Measurements from ENCODE around the gene EFCAB6.

The EFCAB6 gene, protein sequence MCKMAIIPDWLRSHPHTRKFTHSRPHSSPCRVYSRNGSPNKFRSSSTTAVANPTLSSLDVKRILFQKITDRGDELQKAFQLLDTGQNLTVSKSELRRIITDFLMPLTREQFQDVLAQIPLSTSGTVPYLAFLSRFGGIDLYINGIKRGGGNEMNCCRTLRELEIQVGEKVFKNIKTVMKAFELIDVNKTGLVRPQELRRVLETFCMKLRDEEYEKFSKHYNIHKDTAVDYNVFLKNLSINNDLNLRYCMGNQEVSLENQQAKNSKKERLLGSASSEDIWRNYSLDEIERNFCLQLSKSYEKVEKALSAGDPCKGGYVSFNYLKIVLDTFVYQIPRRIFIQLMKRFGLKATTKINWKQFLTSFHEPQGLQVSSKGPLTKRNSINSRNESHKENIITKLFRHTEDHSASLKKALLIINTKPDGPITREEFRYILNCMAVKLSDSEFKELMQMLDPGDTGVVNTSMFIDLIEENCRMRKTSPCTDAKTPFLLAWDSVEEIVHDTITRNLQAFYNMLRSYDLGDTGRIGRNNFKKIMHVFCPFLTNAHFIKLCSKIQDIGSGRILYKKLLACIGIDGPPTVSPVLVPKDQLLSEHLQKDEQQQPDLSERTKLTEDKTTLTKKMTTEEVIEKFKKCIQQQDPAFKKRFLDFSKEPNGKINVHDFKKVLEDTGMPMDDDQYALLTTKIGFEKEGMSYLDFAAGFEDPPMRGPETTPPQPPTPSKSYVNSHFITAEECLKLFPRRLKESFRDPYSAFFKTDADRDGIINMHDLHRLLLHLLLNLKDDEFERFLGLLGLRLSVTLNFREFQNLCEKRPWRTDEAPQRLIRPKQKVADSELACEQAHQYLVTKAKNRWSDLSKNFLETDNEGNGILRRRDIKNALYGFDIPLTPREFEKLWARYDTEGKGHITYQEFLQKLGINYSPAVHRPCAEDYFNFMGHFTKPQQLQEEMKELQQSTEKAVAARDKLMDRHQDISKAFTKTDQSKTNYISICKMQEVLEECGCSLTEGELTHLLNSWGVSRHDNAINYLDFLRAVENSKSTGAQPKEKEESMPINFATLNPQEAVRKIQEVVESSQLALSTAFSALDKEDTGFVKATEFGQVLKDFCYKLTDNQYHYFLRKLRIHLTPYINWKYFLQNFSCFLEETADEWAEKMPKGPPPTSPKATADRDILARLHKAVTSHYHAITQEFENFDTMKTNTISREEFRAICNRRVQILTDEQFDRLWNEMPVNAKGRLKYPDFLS (N-terminal part only)

DNA sequence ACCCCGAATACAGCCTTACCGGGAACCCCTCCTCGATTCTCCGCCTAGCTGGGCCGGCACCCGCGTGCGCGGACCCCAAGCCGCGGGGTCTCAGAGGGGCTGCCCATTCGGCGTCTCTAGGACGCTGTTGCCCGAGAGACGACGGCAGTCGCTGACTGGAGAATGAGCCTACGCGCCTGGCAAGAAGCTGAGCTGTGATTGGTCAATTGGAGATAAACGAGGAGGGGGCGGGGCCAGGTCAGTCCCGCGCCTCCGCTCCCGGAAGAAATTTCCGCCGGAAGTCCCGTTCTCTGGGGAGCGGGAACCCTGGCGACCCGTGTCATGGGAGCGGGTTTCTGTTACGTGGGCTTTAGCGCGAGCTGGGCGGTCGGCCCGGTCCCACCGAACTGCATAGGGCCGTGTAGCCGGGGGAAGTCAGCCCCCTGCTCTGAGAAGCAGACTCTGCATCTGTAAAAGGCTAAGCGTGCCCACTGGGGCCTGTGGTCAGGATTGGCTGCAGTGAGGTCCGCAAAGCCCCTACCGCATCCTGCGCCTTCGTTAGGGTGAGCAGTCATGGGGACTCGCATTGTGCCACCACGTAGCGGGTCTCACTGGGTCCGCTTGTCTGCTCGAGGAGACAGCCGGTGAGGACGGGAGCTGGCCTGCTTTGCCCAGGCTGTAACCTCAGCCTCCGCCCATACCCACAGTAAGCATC lies at the start of gene EFCAB6:
Gene EFCAB6 (minus strand): TSS at position 157 of the 694 bp plus-strand sequence. CDS start 29,987 bp downstream, outside the sequence.
- Histone ChIP-seq H3K36me3 (ENCODE audit: insufficient read depth, low read depth, low read length) (no peaks in the 10 kb centered on the region), H3K27me3 (ENCODE audit: insufficient read depth, low read length) (no peaks in the 10 kb centered on the region), H3K4me1 (ENCODE audit: insufficient read depth, low read length) (no peaks in the 10 kb centered on the region), H3K9me3 (ENCODE audit: insufficient read depth, low read depth, low read length) (no peaks in the 10 kb centered on the region), H3K9ac (ENCODE audit: low read depth, low read length) (peak within 1 kb of the TSS; percentile 94), H3K4me3 (ENCODE audit: low read length) (peak within 1 kb of the TSS; percentile 91), H3K27ac (ENCODE audit: low read length) (peak within 1 kb of the TSS; percentile 81)

DNA sequence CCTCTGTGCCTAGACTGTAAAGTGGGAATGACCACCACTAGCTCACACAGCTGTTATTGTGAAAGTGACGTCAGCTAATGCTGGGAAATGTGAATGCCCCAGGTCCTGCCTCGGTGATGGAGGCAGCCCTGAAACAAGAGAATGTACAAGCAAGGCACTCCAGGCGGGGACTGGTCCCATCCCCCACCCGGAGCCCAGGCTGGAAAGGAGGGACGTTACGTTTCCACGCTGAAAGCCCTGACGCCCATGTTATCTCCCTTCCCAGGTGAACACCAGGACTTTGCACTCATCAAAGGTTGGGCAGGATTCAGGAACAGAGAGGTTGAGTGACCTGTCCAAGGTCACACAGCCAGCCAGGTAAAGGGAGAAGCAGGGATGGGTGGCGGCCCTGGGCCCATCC lies 49.4 kb upstream of the EFCAB6 start:
- Histone ChIP-seq H3K36me3 (ENCODE audit: insufficient read depth, low read depth, low read length) (no peaks in the 10 kb centered on the region), H3K9me3 (ENCODE audit: insufficient read depth, low read depth, low read length) (peaks cover 5% of the 10 kb centered on the region), H3K27me3 (ENCODE audit: insufficient read depth, low read length) (peaks cover 12% of the 10 kb centered on the region; the same call in 1 of the 2 replicates), H3K9ac (ENCODE audit: low read depth, low read length) (peak overlapping the region; percentile 5; the same call in 1 of the 2 replicates), H3K4me1 (ENCODE audit: insufficient read depth, low read length) (peaks cover 18% of the 10 kb centered on the region), H3K4me3 (ENCODE audit: low read length) (peak overlapping the region; percentile 69), H3K27ac (ENCODE audit: low read length) (no peak overlapping the region)

DNA sequence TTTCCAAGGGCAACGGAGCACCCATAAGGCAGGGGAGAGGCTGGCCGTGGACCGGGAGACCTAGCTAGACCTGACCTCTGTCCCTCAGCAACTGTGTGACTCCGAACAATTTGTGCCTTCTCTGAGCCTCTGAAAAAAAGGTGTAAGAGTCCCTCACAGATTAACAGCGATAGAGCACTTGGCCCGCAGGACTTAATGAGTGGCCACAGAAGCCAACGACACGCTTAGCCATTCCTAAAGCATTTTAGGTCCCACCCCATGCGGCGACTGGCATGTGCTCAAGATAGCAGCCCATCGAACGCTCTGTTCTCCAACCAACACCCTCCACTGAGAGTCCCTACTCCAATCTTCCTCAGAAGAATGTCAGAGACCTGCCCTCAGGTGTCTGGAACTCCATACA lies 48.7 kb upstream of the EFCAB6 start:
- H3K36me3 ChIP-seq (ENCODE audit: insufficient read depth, low read depth, low read length), result no peaks in the 10 kb centered on the region
- H3K27me3 ChIP-seq (ENCODE audit: insufficient read depth, low read length), result peaks cover 12% of the 10 kb centered on the region; the same call in 1 of the 2 replicates
- peak overlapping the region; percentile 69; the same call in 1 of the 2 replicates for H3K4me3 ChIP-seq (ENCODE audit: low read length)
- H3K4me1 ChIP-seq (ENCODE audit: insufficient read depth, low read length), result peaks cover 18% of the 10 kb centered on the region
- no peak overlapping the region for H3K9ac ChIP-seq (ENCODE audit: low read depth, low read length)
- no peak overlapping the region for H3K27ac ChIP-seq (ENCODE audit: low read length)
- H3K9me3 ChIP-seq (ENCODE audit: insufficient read depth, low read depth, low read length), result peaks cover 5% of the 10 kb centered on the region

DNA sequence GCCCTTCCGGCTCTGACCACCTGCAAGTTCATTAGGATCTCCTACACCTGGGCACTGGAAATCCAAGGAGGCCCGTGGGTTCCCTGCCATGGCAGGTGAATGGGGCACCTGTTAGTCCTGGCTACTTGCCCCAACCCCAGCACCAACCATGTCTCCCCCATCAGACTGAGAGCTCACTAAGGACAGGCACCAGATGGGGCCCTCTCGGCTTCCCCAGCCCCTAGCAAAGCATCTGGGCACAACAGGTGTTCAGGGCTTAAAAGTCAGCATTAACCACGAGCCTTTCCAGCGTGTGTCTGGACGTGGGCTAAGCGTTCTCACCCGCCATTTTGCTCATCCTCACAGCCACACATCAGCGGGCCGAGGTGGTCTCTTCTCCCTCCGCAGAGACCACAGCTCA lies 48.0 kb upstream of the EFCAB6 start:
- peaks cover 12% of the 10 kb centered on the region; the same call in 1 of the 2 replicates for H3K27me3 ChIP-seq (ENCODE audit: insufficient read depth, low read length)
- H3K36me3 ChIP-seq (ENCODE audit: insufficient read depth, low read depth, low read length), result no peaks in the 10 kb centered on the region

DNA sequence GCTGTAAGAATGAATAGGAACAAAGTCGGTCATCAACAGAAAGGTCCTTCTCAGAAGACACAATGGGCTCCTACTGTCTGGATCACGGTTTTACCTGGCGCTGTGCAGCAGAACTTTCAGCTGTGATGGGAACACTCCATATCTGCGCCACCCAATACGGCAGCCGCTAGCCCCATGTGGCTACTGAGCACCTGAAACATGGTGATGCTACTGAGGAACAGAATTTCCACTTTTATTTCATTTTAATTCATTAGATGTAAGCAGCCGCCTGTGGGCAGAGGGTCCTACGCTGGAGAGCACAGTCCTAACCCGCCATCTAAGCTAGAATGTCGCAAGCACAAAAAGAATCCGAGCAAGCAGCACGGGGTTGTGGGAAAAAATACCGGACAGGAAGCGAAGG lies 47.5 kb upstream of the EFCAB6 start:
- H3K9ac ChIP-seq (ENCODE audit: low read depth, low read length), result no peak overlapping the region
- H3K27me3 ChIP-seq (ENCODE audit: insufficient read depth, low read length), result peaks cover 12% of the 10 kb centered on the region; the same call in 1 of the 2 replicates
- H3K36me3 ChIP-seq (ENCODE audit: insufficient read depth, low read depth, low read length), result no peaks in the 10 kb centered on the region
- peaks cover 18% of the 10 kb centered on the region for H3K4me1 ChIP-seq (ENCODE audit: insufficient read depth, low read length)
- H3K9me3 ChIP-seq (ENCODE audit: insufficient read depth, low read depth, low read length), result peaks cover 5% of the 10 kb centered on the region
- no peak overlapping the region for H3K4me3 ChIP-seq (ENCODE audit: low read length)
- H3K27ac ChIP-seq (ENCODE audit: low read length), result no peak overlapping the region

More for the DNA sequence above, 48.0 kb upstream of the EFCAB6 start:
- H3K4me1 ChIP-seq (ENCODE audit: insufficient read depth, low read length), result peaks cover 18% of the 10 kb centered on the region
- peaks cover 5% of the 10 kb centered on the region for H3K9me3 ChIP-seq (ENCODE audit: insufficient read depth, low read depth, low read length)
- no peak overlapping the region for H3K4me3 ChIP-seq (ENCODE audit: low read length)
- H3K9ac ChIP-seq (ENCODE audit: low read depth, low read length), result no peak overlapping the region
- H3K27ac ChIP-seq (ENCODE audit: low read length), result no peak overlapping the region

DNA sequence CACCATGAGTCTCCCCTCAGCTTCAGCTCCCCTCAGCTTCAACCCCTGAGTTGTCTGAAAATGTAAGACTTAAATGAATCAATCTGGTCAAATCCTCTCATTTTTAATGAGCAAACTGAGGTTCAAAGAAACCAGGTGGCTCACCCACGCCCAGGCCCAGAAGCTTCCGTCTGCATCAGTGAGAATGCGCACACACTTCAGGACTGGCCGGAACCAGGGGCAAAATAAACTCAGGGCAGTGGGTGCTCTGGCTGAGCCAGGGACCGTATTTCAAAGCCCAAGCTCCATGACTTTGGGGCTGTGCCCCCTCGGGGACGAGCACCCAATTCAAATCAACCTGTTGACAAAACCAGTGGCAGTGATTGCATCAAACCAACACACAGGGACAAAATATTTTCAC lies 47.1 kb upstream of the EFCAB6 start:
- H3K36me3 ChIP-seq (ENCODE audit: insufficient read depth, low read depth, low read length), result no peaks in the 10 kb centered on the region
- H3K4me3 ChIP-seq (ENCODE audit: low read length), result no peak overlapping the region
- H3K9me3 ChIP-seq (ENCODE audit: insufficient read depth, low read depth, low read length), result peaks cover 5% of the 10 kb centered on the region
- H3K9ac ChIP-seq (ENCODE audit: low read depth, low read length), result peak overlapping the region; percentile 37; the same call in 1 of the 2 replicates
- no peak overlapping the region for H3K27ac ChIP-seq (ENCODE audit: low read length)
- peaks cover 18% of the 10 kb centered on the region for H3K4me1 ChIP-seq (ENCODE audit: insufficient read depth, low read length)
- H3K27me3 ChIP-seq (ENCODE audit: insufficient read depth, low read length), result peaks cover 12% of the 10 kb centered on the region; the same call in 1 of the 2 replicates

DNA sequence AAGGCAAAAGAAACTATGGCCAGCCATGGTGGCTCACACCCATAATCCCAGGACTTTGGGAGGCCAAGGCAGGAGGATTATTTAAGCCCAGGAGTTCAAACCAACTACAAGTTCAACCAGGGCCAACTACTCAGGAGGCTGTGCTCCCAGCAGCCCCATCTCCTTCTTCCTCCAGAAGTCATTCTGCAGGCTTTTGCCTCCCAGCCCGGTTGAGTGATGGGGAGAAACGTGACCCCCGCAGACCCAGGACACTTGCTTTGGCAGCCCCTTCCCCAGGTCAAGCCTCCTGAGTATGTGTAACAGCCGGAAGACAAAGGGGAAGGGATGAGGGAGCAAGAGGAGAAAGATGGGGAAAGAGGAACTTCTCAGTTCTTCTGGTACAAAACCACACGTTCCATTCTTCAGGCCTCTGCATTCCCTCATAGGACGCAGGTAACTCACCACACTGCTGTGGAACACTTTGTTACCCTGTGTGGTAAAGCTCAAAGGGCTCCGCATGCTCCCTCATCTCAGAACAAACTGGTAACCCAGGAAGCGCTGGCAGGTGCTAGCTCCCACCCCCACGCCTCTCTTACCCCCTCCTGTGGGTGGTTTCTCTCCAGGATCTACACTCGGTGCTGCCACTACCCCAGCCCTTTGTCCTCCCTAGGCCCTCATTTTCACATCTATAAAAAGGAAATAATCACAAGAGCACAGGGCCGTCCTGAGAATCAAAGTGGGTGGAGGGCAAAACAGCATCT lies 46.2 kb upstream of the EFCAB6 start:
- H3K36me3 ChIP-seq (ENCODE audit: insufficient read depth, low read depth, low read length), result no peaks in the 10 kb centered on the region
- H3K27me3 ChIP-seq (ENCODE audit: insufficient read depth, low read length), result peaks cover 4% of the 10 kb centered on the region; the same call in 1 of the 2 replicates
- H3K4me1 ChIP-seq (ENCODE audit: insufficient read depth, low read length), result peaks cover 18% of the 10 kb centered on the region
- H3K27ac ChIP-seq (ENCODE audit: low read length), result no peak overlapping the region
- H3K9me3 ChIP-seq (ENCODE audit: insufficient read depth, low read depth, low read length), result peaks cover 5% of the 10 kb centered on the region
- H3K9ac ChIP-seq (ENCODE audit: low read depth, low read length), result peak overlapping the region; percentile 37; the same call in 1 of the 2 replicates
- H3K4me3 ChIP-seq (ENCODE audit: low read length), result no peak overlapping the region

DNA sequence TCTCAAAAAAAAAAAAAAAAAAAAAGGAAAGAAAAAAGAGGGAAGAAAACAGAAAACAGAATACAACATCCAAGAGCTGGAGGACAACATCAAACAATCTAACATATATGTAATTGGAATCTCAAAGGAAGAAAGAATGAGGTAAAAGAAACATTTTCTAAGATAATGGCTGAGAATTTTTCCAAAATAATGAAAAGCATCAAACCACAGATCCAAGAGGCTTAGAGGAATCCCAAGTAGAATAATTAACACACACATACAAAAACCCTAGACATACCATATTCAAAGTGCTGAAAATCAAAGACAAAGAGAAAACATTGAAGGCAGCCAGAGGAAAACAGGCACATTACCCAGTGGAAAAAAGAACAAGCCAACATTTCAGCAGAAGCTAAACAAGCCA lies 45.3 kb upstream of the EFCAB6 start:
- Histone ChIP-seq H3K4me1 (ENCODE audit: insufficient read depth, low read length) (peaks cover 18% of the 10 kb centered on the region), H3K27ac (ENCODE audit: low read length) (no peak overlapping the region), H3K27me3 (ENCODE audit: insufficient read depth, low read length) (no peaks in the 10 kb centered on the region; the same call in 1 of the 2 replicates), H3K9ac (ENCODE audit: low read depth, low read length) (no peak overlapping the region), H3K4me3 (ENCODE audit: low read length) (no peak overlapping the region), H3K36me3 (ENCODE audit: insufficient read depth, low read depth, low read length) (no peaks in the 10 kb centered on the region), H3K9me3 (ENCODE audit: insufficient read depth, low read depth, low read length) (peaks cover 5% of the 10 kb centered on the region)

DNA sequence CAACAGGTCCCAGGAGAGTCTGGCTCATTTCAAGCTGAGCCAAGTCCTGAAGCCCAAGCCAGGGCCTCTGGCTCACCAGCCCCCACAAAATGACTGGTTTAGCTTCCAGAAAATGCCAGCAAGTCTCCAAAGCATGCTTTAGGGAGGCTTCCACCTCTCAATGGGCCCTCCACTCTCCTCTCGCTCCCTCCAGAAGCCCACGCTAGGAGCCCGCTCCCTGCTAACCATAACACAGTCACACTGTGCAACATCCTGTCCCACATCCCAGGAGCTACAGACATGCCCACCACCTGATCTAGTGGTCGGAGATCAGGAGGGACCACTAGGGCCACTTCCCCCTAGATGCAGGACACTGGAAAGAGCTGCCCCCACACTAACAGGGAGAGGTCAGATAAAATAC lies 43.3 kb upstream of the EFCAB6 start:
- H3K27ac ChIP-seq (ENCODE audit: low read length), result no peak overlapping the region
- H3K27me3 ChIP-seq (ENCODE audit: insufficient read depth, low read length), result no peaks in the 10 kb centered on the region
- no peak overlapping the region for H3K9ac ChIP-seq (ENCODE audit: low read depth, low read length)
- H3K9me3 ChIP-seq (ENCODE audit: insufficient read depth, low read depth, low read length), result peaks cover 5% of the 10 kb centered on the region
- no peaks in the 10 kb centered on the region for H3K36me3 ChIP-seq (ENCODE audit: insufficient read depth, low read depth, low read length)
- peaks cover 12% of the 10 kb centered on the region; the same call in 1 of the 2 replicates for H3K4me1 ChIP-seq (ENCODE audit: insufficient read depth, low read length)
- H3K4me3 ChIP-seq (ENCODE audit: low read length), result no peak overlapping the region

DNA sequence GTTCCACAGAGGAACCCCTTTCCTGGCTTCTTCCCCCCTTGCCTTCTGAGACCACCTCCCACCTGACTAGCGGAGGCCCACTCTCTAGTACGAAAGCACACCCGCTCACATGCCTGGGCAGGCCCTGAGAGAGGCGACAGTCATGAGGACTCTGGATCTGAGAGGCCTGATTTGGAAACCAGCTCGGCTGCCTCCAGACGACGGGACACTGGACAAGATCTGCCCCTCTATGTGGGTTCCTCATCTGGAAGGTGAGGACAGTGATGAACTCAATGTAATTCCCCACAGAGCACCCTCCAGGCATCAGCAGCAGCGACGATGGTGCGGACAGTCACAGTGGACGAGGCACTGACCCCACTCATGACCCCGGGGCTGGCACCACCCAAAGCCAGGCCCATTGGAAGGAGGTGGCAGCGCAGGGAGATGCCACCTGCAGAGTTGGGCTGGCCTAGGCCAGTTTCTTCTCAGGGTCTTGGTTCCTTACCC lies 42.7 kb upstream of the EFCAB6 start:
- Histone ChIP-seq H3K9me3 (ENCODE audit: insufficient read depth, low read depth, low read length) (peaks cover 5% of the 10 kb centered on the region), H3K9ac (ENCODE audit: low read depth, low read length) (no peak overlapping the region), H3K36me3 (ENCODE audit: insufficient read depth, low read depth, low read length) (no peaks in the 10 kb centered on the region), H3K4me1 (ENCODE audit: insufficient read depth, low read length) (peaks cover 12% of the 10 kb centered on the region; the same call in 1 of the 2 replicates), H3K27ac (ENCODE audit: low read length) (no peak overlapping the region), H3K4me3 (ENCODE audit: low read length) (no peak overlapping the region), H3K27me3 (ENCODE audit: insufficient read depth, low read length) (no peaks in the 10 kb centered on the region)

Measured in iPS-20b (cell line).